OCI-LY7 (cell line): ENCODE data around the gene LHFPL6. TPM values are rescaled to one million over a fixed set of nuclear protein-coding genes. Genes with fewer than 3 reads are reported as not detected.

ENCODE experiments used
- BruUV-seq: library from RNA; stranded (reverse); fragments of 400-500 nt; replicated peaks from 2 replicates; lab custom pipeline; 2021; lab: Mats Ljungman, UMichigan
- CTCF ChIA-PET: fragments of 300-600 bp; sonication (Branson Sonifier 250); formaldehyde crosslinking; loops from one replicate; lab custom pipeline; 2022; ENCODE audit warnings: antibody characterized with exemption; ENCODE audit not compliant: unreplicated experiment; lab: Charles Lee
- POLR2A ChIA-PET: fragments of 300-600 bp; sonication (Branson Sonifier 250); formaldehyde crosslinking; loops from one replicate; lab custom pipeline; 2022; ENCODE audit warnings: antibody characterized with exemption; lab: Charles Lee
- DNase-seq: peaks from one replicate; pipeline ENCODE4 v3.0.0-alpha.2; 2015; ENCODE audit warnings: low spot score
- H2AFZ ChIP-seq: fragments of 200-600 bp; sonication (generic), shearing (Covaris generic); 2 replicates; pipeline ENCODE4 v1.6.1; 2014; ENCODE audit warnings: mild to moderate bottlenecking, antibody characterized with exemption, low read length, moderate library complexity
- H3K27ac ChIP-seq: fragments of 200-600 bp; sonication (generic); 2 replicates; pipeline ENCODE4 v1.5.1; 2014; ENCODE audit warnings: mixed run types, low read depth, mild to moderate bottlenecking, moderate library complexity, low read length, inconsistent platforms; ENCODE audit not compliant: poor library complexity, severe bottlenecking
- H3K36me3 ChIP-seq: fragments of 200-600 bp; sonication (generic); 2 replicates; pipeline ENCODE4 v1.6.1; 2014; ENCODE audit warnings: mild to moderate bottlenecking, antibody characterized with exemption, low read length, moderate library complexity, mixed read lengths; ENCODE audit not compliant: insufficient read depth
- H3K4me1 ChIP-seq: fragments of 200-600 bp; sonication (generic); 2 replicates; pipeline ENCODE4 v1.5.1; 2014; ENCODE audit warnings: mild to moderate bottlenecking, low read length; ENCODE audit not compliant: insufficient read depth, poor library complexity, severe bottlenecking
- H3K4me2 ChIP-seq: fragments of 200-600 bp; sonication (generic); 2 replicates; pipeline ENCODE4 v1.6.1; 2014; ENCODE audit warnings: mild to moderate bottlenecking, low read length
- H3K4me3 ChIP-seq: fragments of 200-600 bp; sonication (generic); 2 replicates; pipeline ENCODE4 v1.5.1; 2014; ENCODE audit warnings: mild to moderate bottlenecking, low read depth, low read length; ENCODE audit not compliant: poor library complexity, severe bottlenecking
- H3K79me2 ChIP-seq: fragments of 200-600 bp; sonication (generic); 2 replicates; pipeline ENCODE4 v1.6.1; 2016; ENCODE audit warnings: low read depth, mild to moderate bottlenecking, low read length, moderate library complexity, mixed read lengths; ENCODE audit not compliant: insufficient read depth
- H3K9me2 ChIP-seq: fragments of 200-600 bp; sonication (generic); 2 replicates; pipeline ENCODE4 v1.6.1; 2016; ENCODE audit warnings: mild to moderate bottlenecking, low read length, mixed read lengths; ENCODE audit not compliant: insufficient read depth
- H3K9me3 ChIP-seq: fragments of 200-600 bp; sonication (generic); 2 replicates; pipeline ENCODE4 v1.6.1; 2014; ENCODE audit warnings: mild to moderate bottlenecking, mixed run types, low read length, mixed read lengths
- H4K20me1 ChIP-seq: fragments of 200-600 bp; sonication (generic); 2 replicates; pipeline ENCODE4 v1.6.1; 2014; ENCODE audit warnings: mild to moderate bottlenecking, antibody characterized with exemption, low read length, moderate library complexity, mixed read lengths; ENCODE audit not compliant: insufficient read depth
- CTCF ChIP-seq: fragments of 200-600 bp; sonication (generic); conservative IDR thresholded peaks from 2 replicates; pipeline ENCODE4 v1.5.1; 2014; ENCODE audit warnings: mild to moderate bottlenecking, antibody characterized with exemption, low read length, moderate library complexity, mixed read lengths
- EZH2phosphoT487 ChIP-seq: fragments of 200-600 bp; sonication (generic); IDR thresholded peaks from 2 replicates; pipeline ENCODE4 v1.6.1; 2018; ENCODE audit warnings: low read depth, borderline replicate concordance, mild to moderate bottlenecking, mixed run types, antibody characterized with exemption, low read length, moderate library complexity, mixed read lengths
- intact Hi-C: fragments of 100-400 bp; cut with micrococcal nuclease; formaldehyde crosslinking; loops from one replicate; pipeline ENCODE4 v1.10.0; 2022; ENCODE audit not compliant: unreplicated experiment
- total RNA-seq, 2 experiments: library from RNA; depleted of rRNA in 1 of 2; stranded (reverse); fragments of >200 nt in 1 of 2; shearing (Covaris generic) in 1 of 2; gene quantifications; 2 replicates each; pipeline ENCODE4 v1.2.3, GENCODE V29; 2014 to 2022

The LHFPL6 gene
- total RNA-seq, 2 experiments from 2014 or later, result 15.1 to 27.7 TPM

GRCh38 chr13:39389013-39389412, 214.0 kb downstream of the LHFPL6 start:
- H3K4me2 ChIP-seq, result no peak overlapping the region
- H3K79me2 ChIP-seq, result no peaks in the 10 kb centered on the region
- H3K4me1 ChIP-seq, result no peaks in the 10 kb centered on the region
- H4K20me1 ChIP-seq, result no peaks in the 10 kb centered on the region
- no peak for DNase-seq
- H3K36me3 ChIP-seq, result no peaks in the 10 kb centered on the region
- no TSS peak for BruUV-seq
- no peaks in the 10 kb centered on the region for H3K9me2 ChIP-seq
- intact Hi-C loops, result no loop called here
- CTCF ChIA-PET, result no interaction called here
- H3K4me3 ChIP-seq, result no peak overlapping the region
- H3K9me3 ChIP-seq, result no peaks in the 10 kb centered on the region
- H2AFZ ChIP-seq, result no peak overlapping the region
- H3K27ac ChIP-seq, result no peak overlapping the region
- TF ChIP-seq EZH2phosphoT487 (no peak), CTCF (no peak)
- POLR2A ChIA-PET, result no interaction called here

GRCh38 chr13:39385621-39386231, 217.3 kb downstream of the LHFPL6 start:
- intact Hi-C loops, result no loop called here
- Histone ChIP-seq H3K4me3 (no peak overlapping the region), H3K9me2 (no peaks in the 10 kb centered on the region), H2AFZ (no peak overlapping the region), H3K9me3 (no peaks in the 10 kb centered on the region), H3K4me1 (no peaks in the 10 kb centered on the region), H4K20me1 (no peaks in the 10 kb centered on the region), H3K4me2 (no peak overlapping the region), H3K36me3 (no peaks in the 10 kb centered on the region), H3K79me2 (no peaks in the 10 kb centered on the region), H3K27ac (no peak overlapping the region)
- no peak for DNase-seq
- CTCF ChIA-PET, result no interaction called here
- no TSS peak for BruUV-seq
- TF ChIP-seq EZH2phosphoT487 (no peak), CTCF (no peak)
- POLR2A ChIA-PET, result no interaction called here

GRCh38 chr13:39385154-39385553, 217.8 kb downstream of the LHFPL6 start:
- TF ChIP-seq EZH2phosphoT487 (no peak), CTCF (no peak)
- H3K27ac ChIP-seq, result no peak overlapping the region
- intact Hi-C loops, result no loop called here
- ChIA-PET POLR2A (interaction anchor here (0.6 to 1.1 kb wide), 2 partner anchors 322 to 387 kb away, joined by 3 read pairs; no protein-coding TSS in a partner anchor), CTCF (no interaction called here)
- no peaks in the 10 kb centered on the region for H3K9me3 ChIP-seq
- H3K36me3 ChIP-seq, result no peaks in the 10 kb centered on the region
- H3K9me2 ChIP-seq, result no peaks in the 10 kb centered on the region
- H2AFZ ChIP-seq, result no peak overlapping the region
- no peaks in the 10 kb centered on the region for H4K20me1 ChIP-seq
- no peak overlapping the region for H3K4me3 ChIP-seq
- no TSS peak for BruUV-seq
- H3K4me1 ChIP-seq, result no peaks in the 10 kb centered on the region
- DNase-seq, result no peak
- H3K4me2 ChIP-seq, result no peak overlapping the region
- H3K79me2 ChIP-seq, result no peaks in the 10 kb centered on the region
